HFF-Myc (cell line): ENCODE measurements around the gene OLFM3.

Source experiments
- DNase-seq: peaks from one replicate; pipeline ENCODE4 v3.0.0-alpha.2; 2011; ENCODE audit warnings: low read depth; ENCODE audit errors: extremely low read depth
- H3K4me3 ChIP-seq: replicated peaks from 2 replicates; pipeline ENCODE4 v1.5.1; 2011; ENCODE audit warnings: low read depth, mild to moderate bottlenecking, control low read depth, low read length
- TF ChIP-seq, protein P1 (sequence below): IDR thresholded peaks from 2 replicates; pipeline ENCODE4 v1.5.1; 2012; ENCODE audit warnings: mild to moderate bottlenecking, low read depth, low read length, control low read depth; ENCODE audit errors: missing control alignments

The OLFM3 gene

DNA sequence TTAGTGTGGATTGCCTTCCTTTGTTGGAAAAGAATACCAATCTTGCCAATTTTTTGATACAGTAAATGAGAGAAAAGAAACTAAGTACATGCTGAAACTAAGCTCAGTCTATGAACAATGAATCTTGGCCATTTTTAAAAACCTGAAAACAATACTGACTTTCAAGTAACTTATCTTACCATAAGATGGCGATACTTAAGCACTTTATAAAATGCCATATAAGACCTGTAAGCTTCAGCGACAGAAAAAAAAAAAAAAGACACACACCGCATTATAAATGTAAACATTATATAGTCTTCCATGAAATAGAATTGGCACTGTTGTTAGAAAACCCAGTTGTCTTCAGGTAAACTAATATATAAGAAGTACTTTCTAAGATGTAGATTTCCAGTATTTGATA is 3.0 kb downstream of the OLFM3 start:
- no peak overlapping the region for H3K4me3 ChIP-seq
- DNase-seq = no peak
- TF ChIP-seq, protein P1, sequence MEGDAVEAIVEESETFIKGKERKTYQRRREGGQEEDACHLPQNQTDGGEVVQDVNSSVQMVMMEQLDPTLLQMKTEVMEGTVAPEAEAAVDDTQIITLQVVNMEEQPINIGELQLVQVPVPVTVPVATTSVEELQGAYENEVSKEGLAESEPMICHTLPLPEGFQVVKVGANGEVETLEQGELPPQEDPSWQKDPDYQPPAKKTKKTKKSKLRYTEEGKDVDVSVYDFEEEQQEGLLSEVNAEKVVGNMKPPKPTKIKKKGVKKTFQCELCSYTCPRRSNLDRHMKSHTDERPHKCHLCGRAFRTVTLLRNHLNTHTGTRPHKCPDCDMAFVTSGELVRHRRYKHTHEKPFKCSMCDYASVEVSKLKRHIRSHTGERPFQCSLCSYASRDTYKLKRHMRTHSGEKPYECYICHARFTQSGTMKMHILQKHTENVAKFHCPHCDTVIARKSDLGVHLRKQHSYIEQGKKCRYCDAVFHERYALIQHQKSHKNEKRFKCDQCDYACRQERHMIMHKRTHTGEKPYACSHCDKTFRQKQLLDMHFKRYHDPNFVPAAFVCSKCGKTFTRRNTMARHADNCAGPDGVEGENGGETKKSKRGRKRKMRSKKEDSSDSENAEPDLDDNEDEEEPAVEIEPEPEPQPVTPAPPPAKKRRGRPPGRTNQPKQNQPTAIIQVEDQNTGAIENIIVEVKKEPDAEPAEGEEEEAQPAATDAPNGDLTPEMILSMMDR = no peak

DNA sequence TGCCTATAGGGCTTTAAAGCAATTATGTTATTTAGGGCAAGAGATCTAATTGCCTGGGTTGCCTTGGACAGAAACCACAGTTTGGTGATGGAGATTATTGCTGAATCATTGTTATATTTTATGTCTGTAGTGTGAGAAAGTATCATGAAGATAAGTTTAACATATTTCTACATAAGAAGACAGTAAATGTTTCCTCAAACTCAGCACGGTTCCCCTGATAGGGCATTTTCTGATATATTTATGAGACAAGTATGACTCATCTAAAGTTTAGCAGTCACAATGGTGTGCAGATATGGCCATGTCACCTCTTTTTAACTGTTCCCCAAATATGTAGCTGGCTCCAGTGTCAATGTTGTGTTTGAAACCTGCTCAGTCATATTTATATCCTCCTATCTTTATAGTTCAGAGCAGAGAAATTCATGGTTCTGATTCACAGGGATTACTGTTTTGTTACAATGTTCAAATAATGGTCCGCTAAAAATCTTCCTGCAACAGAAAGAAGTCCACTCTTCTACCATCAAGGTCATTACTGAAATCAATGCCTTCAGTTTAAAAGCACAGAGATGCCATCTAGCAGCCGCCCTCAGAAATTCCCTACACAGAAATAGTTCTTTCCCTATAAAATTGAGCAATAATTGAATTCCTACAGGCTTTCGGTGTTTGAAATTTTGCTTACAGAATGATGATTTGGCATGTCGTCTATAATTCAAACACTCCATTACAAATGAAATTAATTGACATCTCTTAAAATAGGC is 3.7 kb downstream of the OLFM3 start:
- DNase-seq = no peak
- H3K4me3 ChIP-seq = no peak overlapping the region
- TF ChIP-seq, protein P1 = no peak

DNA sequence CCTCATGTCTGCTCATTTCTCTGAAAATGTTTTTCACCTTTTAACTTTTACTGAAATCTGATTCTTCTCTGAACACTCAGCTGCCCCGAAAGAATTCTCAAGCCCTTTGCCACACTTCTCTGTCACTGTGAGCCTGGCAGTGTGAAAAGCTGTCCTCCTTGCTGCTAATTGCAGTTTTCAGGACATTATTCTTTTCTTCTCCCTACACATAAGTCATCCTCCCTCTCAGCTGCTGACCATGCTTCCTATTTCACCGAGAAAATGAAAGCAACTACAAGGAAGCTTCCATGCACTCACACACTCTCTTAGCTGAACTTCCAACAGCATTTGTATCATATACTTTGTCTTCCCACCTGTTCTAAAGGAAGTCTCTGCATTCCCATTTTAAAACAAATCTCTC is 15.8 kb downstream of the OLFM3 start:
- TF ChIP-seq, protein P1 = no peak
- DNase-seq = no peak
- no peak overlapping the region for H3K4me3 ChIP-seq

DNA sequence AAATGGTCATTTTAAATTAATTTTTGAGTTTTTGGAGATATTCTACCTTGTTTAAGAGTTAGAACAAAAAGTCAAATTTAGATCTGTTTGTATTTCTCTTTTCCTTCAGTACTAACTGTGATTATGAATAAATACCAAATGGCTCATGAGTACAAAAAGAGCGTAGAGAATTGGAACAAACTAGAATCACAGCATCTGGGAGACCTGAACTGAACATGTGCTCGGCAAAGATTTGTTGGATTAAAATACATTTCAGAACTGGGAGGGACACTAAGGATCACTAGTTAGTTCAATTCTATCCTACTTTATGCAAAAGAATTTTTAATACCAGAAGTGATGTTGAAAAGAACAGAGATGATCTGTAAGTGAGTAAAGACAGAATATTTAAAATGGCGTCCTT is 19.5 kb downstream of the OLFM3 start:
- no peak overlapping the region for H3K4me3 ChIP-seq
- TF ChIP-seq, protein P1 = no peak
- DNase-seq = no peak

DNA sequence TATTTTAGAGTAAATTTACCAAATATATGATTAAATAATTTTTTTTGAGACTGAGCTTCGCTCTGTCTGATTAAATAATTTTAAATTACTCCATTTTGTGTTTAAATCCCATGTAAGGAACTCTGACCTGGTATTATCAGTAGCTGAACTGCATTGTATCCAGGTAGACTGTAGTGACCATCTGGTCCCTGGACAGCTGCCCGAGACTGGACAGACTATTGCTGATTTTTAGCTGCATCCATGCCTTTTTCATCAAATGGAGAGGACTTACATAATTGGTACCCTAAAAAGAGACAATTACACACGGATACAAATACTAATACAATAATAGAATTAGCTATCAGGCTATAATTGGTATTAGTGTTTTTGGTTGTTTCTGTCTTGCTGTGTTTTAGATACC is 20.6 kb downstream of the OLFM3 start:
- TF ChIP-seq, protein P1 = no peak
- no peak overlapping the region for H3K4me3 ChIP-seq
- DNase-seq = no peak

DNA sequence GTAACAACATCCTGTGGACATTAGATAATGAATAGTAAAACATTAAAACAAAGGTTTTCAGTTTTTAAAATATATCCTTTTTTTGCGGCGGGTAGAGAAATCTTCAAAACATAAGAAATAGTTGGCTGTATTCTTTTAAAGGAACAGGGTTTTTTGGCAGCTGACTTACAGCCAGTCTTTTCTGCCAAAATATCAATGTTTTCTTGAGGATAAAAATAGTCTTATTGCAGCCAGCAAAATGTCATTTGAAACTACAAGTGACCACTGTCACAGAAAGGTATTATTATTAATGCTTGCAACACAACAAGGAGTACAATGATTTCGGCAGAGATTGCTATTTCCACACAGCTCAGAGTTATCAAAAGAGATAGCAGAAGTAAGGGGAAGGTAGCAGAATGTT is 21.4 kb downstream of the OLFM3 start:
- TF ChIP-seq, protein P1 = no peak
- no peak overlapping the region for H3K4me3 ChIP-seq
- no peak for DNase-seq
